Keratinocyte (primary cell): ENCODE data around the gene CEP85L. TPM values are rescaled to one million over a fixed set of nuclear protein-coding genes. Genes with fewer than 3 reads are reported as not detected.

Experiments used
- DNase-seq: peaks from one replicate; pipeline ENCODE4 v3.0.0-alpha.2; 2011; ENCODE audit warnings: low read depth, missing footprints, low spot score
- FAIRE-seq: peaks from 2 replicates; lab custom pipeline; 2011; peaks lifted over from hg19 to GRCh38; lab: Jason Lieb, UNC
- H2AFZ ChIP-seq: 2 replicates; pipeline ENCODE4 v1.6.0; 2012; ENCODE audit warnings: low read length, control low read depth, inconsistent platforms; ENCODE audit not compliant: control insufficient read depth
- H3K27ac ChIP-seq: 2 replicates; pipeline ENCODE4 v1.5.1; 2011; ENCODE audit warnings: low read length; ENCODE audit not compliant: control insufficient read depth, insufficient read depth
- H3K27me3 ChIP-seq: 3 replicates; pipeline ENCODE4 v1.6.0; 2011; ENCODE audit warnings: low read length; ENCODE audit not compliant: control insufficient read depth, insufficient read depth; ENCODE audit errors: extremely low read depth
- H3K36me3 ChIP-seq, 2 experiments: 2 replicates in 1 of 2; 3 replicates in 1 of 2; pipeline ENCODE4 v1.5.1; 2011; ENCODE audit warnings: low read length in 2 of 2, mild to moderate bottlenecking in 1 of 2; ENCODE audit not compliant: control insufficient read depth in 2 of 2, insufficient read depth in 2 of 2; ENCODE audit errors: extremely low read depth in 1 of 2
- H3K4me1 ChIP-seq: 3 replicates; pipeline ENCODE4 v1.5.1; 2011; ENCODE audit warnings: low read length; ENCODE audit not compliant: control insufficient read depth, insufficient read depth; ENCODE audit errors: extremely low read depth
- H3K4me2 ChIP-seq: 3 replicates; pipeline ENCODE4 v1.6.0; 2011; ENCODE audit warnings: low read depth, low read length; ENCODE audit not compliant: control insufficient read depth, insufficient read depth; ENCODE audit errors: extremely low read depth
- H3K4me3 ChIP-seq, 3 experiments: fragments of 200-600 bp in 1 of 3; sonication (generic) in 1 of 3; 2 replicates in 2 of 3; 3 replicates in 1 of 3; pipeline ENCODE4 v1.5.1; 2011 to 2016; ENCODE audit warnings: low read length in 3 of 3, mild to moderate bottlenecking in 3 of 3, control low read depth in 2 of 3, inconsistent platforms in 1 of 3, low read depth in 1 of 3, mixed read lengths in 1 of 3, mixed run types in 1 of 3, moderate library complexity in 1 of 3; ENCODE audit not compliant: control insufficient read depth in 2 of 3, insufficient read depth in 2 of 3; ENCODE audit errors: extremely low read depth in 1 of 3
- H3K79me2 ChIP-seq: 2 replicates; pipeline ENCODE4 v1.6.0; 2012; ENCODE audit warnings: low read length; ENCODE audit not compliant: control insufficient read depth, insufficient read depth
- H3K9ac ChIP-seq: 3 replicates; pipeline ENCODE4 v1.6.0; 2011; ENCODE audit warnings: low read length; ENCODE audit not compliant: control insufficient read depth, insufficient read depth; ENCODE audit errors: extremely low read depth
- H3K9me1 ChIP-seq: 3 replicates; pipeline ENCODE4 v1.6.0; 2011; ENCODE audit warnings: low read length; ENCODE audit not compliant: control insufficient read depth, insufficient read depth; ENCODE audit errors: extremely low read depth
- H3K9me3 ChIP-seq: 2 replicates; pipeline ENCODE4 v1.5.1; 2012; ENCODE audit warnings: low read depth, low read length; ENCODE audit not compliant: control insufficient read depth
- H4K20me1 ChIP-seq: 3 replicates; pipeline ENCODE4 v1.6.0; 2011; ENCODE audit warnings: low read length; ENCODE audit not compliant: control insufficient read depth, insufficient read depth; ENCODE audit errors: extremely low read depth
- CTCF ChIP-seq, 3 experiments: IDR thresholded peaks in 1 of 3; conservative IDR thresholded peaks in 1 of 3; optimal IDR thresholded peaks in 1 of 3; 2 replicates in 2 of 3; 3 replicates in 1 of 3; pipeline versions ENCODE3 to v1.5.1; 2011; ENCODE audit warnings: low read length in 3 of 3, mild to moderate bottlenecking in 3 of 3, moderate library complexity in 2 of 3, control low read depth in 1 of 3, inconsistent platforms in 1 of 3; ENCODE audit not compliant: insufficient read depth in 2 of 3; ENCODE audit errors: extremely low read depth in 1 of 3
- EZH2 ChIP-seq: IDR thresholded peaks from one replicate; pipeline ENCODE4 v1.6.1; 2012; ENCODE audit warnings: inconsistent platforms, mild to moderate bottlenecking, low read length, moderate library complexity
- dilution Hi-C: fragments of 300-500 bp; cut with MboI; formaldehyde crosslinking; loops from one replicate; pipeline ENCODE4 v1.7.0; 2020; ENCODE audit warnings: low sequenced_read_pairs; ENCODE audit not compliant: extremely low pct_ligation_motif_present
- polyA plus RNA-seq, 5 experiments: library from polyadenylated mRNA; depleted of rRNA in 3 of 5; stranded (reverse) in 3 of 5; stranded (forward) in 1 of 5; unstranded in 1 of 5; fragments of >200 nt; gene quantifications; 1 replicate in 1 of 5; 2 replicates in 3 of 5; 3 replicates in 1 of 5; pipeline versions ENCODE4 v1.2.1 to v1.2.3, GENCODE V29; 2011 to 2012; ENCODE audit warnings: missing spikeins in 2 of 5, low read depth in 1 of 5, low replicate concordance in 1 of 5

Gene CEP85L
- polyA plus RNA-seq, 1 donor (not counting 4 experiments of a cell fraction or from before 2014, with no cell fraction given): 3.5 TPM

- TF ChIP-seq EZH2: no peak
- no peak for TF ChIP-seq CTCF (optimal IDR thresholded peaks at IDR 0.05 in 1 of 3, IDR thresholded peaks at IDR 0.05 in 1 of 3, conservative IDR thresholded peaks at IDR 0.05 in 1 of 3; ENCODE audit: extremely low read depth in 1 of 3, insufficient read depth in 2 of 3, low read length in 3 of 3)
- Histone ChIP-seq H3K36me3 (no peaks in the 10 kb centered on the region), H3K4me1 (no peaks in the 10 kb centered on the region), H2AFZ (no peak overlapping the region), H3K27ac (no peak overlapping the region), H4K20me1 (no peaks in the 10 kb centered on the region), H3K27me3 (no peaks in the 10 kb centered on the region), H3K79me2 (no peaks in the 10 kb centered on the region), H3K4me2 (no peak overlapping the region), H3K9ac (no peak overlapping the region), H3K4me3 (no peak overlapping the region), H3K9me1 (no peaks in the 10 kb centered on the region), H3K9me3 (no peaks in the 10 kb centered on the region)
- no peak for FAIRE-seq
- no peak for DNase-seq
- dilution Hi-C loops: no loop called here
Measured at GRCh38 chr6:118660218-118660569, 8.8 kb upstream of the CEP85L start.

- H3K27ac ChIP-seq: no peak overlapping the region
Measured at GRCh38 chr6:118659513-118660217, 8.3 kb upstream of the CEP85L start.

More at GRCh38 chr6:118659513-118660217, 8.3 kb upstream of the CEP85L start:
- no peaks in the 10 kb centered on the region for H4K20me1 ChIP-seq
- H3K27me3 ChIP-seq: no peaks in the 10 kb centered on the region
- no peaks in the 10 kb centered on the region for H3K9me1 ChIP-seq
- H3K4me1 ChIP-seq: no peaks in the 10 kb centered on the region
- no peak overlapping the region for H2AFZ ChIP-seq
- dilution Hi-C loops: no loop called here
- FAIRE-seq: no peak
- no peak overlapping the region for H3K9ac ChIP-seq
- no peak overlapping the region for H3K4me3 ChIP-seq
- no peaks in the 10 kb centered on the region for H3K79me2 ChIP-seq
- H3K36me3 ChIP-seq: no peaks in the 10 kb centered on the region
- no peaks in the 10 kb centered on the region for H3K9me3 ChIP-seq
- no peak overlapping the region for H3K4me2 ChIP-seq
- TF ChIP-seq EZH2 (no peak), CTCF (optimal IDR thresholded peaks at IDR 0.05 in 1 of 3, IDR thresholded peaks at IDR 0.05 in 1 of 3, conservative IDR thresholded peaks at IDR 0.05 in 1 of 3; ENCODE audit: extremely low read depth in 1 of 3, insufficient read depth in 2 of 3, low read length in 3 of 3) (no peak)
- no peak for DNase-seq
